GM21423 (cell line): ENCODE results near the gene IFRD2.
A peak's percentile ranks its signal among the peaks of the same experiment; 100 is the strongest.
"Not testable (repeated sequence)": the region's sequence is repeated elsewhere in the genome, so short reads cannot be mapped to it uniquely, and the experiment has no call there.

Experiments
- ATAC-seq: cut with Tn5 transposase; IDR thresholded peaks from one replicate; pipeline ENCODE4 v1.9.1; 2021; ENCODE audit warnings: mild to moderate bottlenecking, moderate library complexity; ENCODE audit not compliant: unreplicated experiment

IFRD2 gene

GRCh38 chr3:50268703-50269451 is 23.4 kb downstream of the IFRD2 start, which contains the start of gene SEMA3B:
Gene SEMA3B (plus strand): TSS chr3:50269147. CDS start chr3:50269241, 94 bp downstream.
- ATAC-seq, result no peak

DNA sequence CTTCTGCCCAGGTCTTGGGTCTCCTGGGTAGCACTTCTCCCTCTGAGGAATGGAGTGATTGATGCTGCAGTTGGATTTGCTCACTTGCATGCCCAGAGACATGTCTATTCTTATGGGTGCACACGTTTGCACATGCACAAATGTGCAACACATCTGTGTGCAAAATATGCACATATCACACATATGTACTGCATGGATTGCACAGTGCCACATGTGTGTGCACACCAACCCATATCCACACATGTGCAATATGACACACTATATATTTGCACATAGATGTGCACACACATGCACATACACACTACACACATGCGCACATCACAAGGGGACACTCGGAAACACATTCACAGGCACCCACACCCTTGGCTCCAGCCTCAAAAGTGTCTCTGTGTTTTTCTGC is 24.0 kb downstream of the IFRD2 start:
- ATAC-seq, result no peak

DNA sequence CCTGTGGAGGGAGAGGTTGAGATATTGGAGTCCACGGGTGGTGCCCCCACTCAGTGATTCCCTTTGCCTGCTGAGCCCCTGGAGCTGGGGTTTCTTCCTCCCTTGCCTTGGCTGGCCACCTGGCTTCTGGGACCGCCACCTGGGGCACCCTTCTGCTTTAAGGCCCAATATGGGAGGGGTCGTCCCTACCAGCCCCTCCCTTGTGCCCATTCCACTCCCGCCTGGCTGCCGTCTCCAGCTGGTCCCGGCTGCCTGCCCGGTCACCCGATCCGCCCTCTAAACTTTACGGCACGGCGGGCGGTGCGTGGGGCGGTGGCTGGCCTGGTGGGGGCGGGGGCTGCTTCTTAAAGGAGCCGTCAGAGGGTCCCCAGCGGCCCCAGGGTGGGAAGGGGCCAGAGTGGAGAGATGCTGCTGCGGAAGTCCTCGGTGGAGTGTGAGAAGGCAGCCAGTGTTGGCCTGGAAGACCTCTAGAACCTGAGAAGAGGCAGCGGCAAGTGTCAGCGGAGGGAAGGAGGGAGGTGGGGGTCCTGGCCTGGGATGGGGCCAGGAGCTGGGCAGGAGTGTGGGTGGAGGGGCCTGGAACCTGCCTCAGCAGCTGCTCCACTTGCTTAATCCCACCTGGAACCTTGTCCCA is 24.8 kb downstream of the IFRD2 start:
- no peak for ATAC-seq

DNA sequence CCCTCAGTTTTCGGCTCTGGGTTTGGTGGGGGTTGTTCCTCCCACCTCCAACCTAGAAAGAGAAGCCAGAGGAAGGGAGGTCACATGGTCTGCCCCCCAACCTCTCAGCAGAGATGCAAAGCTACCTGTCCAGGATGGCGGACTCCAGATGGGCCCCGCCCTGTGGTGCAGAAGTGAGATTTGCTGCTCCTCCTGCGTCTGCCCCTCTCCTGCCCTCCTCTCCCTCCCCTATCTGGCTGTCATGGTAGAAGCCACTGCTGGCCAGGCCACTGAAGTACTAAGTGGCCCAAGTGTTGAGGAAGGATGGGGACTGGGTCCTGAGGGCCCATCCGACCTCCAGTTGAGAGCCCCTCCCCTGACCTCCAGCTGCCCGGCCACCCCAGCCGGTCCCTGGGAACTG is 25.4 kb downstream of the IFRD2 start:
- no peak for ATAC-seq

DNA sequence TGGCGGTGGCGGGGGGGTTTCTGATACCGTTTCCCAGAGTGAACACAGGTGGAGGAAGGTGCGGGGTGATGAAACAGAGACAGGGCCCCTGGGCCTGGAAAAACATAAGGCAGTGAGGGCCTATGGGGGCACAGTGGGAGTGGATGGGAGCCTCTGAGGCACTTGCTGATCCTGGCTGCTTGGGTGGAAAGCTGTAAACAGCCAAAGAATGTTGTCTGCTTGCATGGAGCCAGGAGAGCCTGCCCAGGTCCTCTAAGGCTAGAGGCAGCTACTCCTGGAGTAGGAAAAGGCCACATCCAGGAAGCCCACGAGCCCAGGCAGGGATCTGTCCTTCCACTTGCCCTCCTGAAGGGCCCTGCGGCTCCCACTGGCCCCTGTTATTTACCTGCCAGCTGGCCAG is 26.2 kb downstream of the IFRD2 start:
- no peak for ATAC-seq

- no peak for ATAC-seq
These were observed 26.7 kb downstream of the IFRD2 start for GRCh38 chr3:50265571-50265970.

DNA sequence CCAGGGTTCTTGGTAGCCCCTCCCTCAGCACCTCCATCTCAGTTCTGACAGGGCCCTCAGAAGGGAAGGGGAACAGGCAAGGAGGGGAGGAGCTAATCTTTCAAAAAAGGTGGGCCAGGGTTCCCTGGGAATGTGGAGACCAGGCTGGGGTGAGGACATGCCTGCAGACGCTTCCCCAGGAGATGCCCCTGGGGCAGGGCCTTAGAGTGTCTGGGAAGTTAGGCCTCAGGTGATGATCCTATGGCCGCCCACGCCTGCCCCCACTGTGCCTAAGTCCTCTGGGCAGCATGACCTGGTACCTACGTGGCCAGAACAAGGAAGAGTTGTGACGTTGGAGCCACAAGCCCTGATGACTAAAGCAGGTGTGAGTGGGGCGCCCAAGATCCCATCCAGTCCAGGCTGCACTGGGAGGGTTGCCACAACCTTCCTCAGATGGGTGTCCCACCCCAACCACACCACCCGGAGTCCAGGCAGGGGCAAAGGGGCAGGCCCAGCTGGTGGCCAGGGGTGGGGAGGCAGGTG is 27.2 kb downstream of the IFRD2 start:
- no peak for ATAC-seq

DNA sequence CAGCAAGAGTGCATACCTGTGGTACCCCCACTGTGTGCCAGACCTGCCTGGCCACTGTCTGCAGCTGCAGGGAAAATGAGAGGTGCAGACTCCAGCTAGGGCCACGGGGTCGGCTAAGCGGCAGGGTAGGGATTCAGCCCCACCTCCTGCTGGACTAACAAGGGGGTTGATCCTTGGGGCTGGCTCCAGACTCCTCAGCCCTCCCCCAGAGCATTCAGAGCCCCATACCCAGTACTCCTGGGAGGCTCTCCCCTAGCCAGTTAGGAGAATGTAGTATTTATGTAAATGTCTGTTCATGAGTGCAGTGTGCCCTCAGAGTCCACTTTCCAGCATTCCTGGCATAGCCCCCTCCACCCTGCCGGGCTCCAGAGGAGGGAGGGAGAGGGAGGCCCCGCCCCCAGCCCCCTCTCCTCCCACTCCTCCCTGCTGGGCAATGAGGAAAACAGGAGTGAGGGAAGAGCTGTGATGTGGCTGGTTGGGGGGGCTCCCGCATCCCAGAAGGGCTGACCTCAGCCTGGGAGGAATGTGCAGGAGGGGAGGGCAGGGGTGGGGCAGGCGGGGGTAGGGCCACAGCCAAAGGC is 27.8 kb downstream of the IFRD2 start:
- ATAC-seq, result no peak

- ATAC-seq, result no peak
These were observed 28.5 kb downstream of the IFRD2 start for GRCh38 chr3:50263478-50264382.

- ATAC-seq, result no peak
These were observed 29.5 kb downstream of the IFRD2 start for GRCh38 chr3:50262778-50263177.

DNA sequence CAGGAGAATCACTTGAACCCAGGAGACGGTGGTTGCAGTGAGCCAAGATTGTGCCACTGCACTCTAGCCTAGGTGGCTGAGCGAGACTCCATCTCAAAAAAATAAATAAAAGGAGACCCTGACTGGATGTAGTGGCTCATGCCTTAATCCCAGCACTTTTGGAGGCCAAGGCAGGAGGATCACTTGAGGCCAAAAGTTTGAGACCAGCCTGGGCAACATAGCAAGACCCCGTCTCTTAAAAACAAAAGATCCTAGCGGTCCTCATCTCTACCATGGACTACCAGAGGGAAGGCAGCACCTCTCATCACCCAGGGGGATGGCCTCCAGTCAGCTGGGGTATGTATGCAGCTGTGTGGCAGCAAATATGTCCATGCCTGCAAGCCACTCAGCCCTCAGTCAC is 30.0 kb downstream of the IFRD2 start:
- ATAC-seq, result not testable (repeated sequence)

GRCh38 chr3:50261505-50261904 is 30.7 kb downstream of the IFRD2 start:
- ATAC-seq, result no peak

GRCh38 chr3:50260942-50261441 is 31.2 kb downstream of the IFRD2 start:
- no peak for ATAC-seq

DNA sequence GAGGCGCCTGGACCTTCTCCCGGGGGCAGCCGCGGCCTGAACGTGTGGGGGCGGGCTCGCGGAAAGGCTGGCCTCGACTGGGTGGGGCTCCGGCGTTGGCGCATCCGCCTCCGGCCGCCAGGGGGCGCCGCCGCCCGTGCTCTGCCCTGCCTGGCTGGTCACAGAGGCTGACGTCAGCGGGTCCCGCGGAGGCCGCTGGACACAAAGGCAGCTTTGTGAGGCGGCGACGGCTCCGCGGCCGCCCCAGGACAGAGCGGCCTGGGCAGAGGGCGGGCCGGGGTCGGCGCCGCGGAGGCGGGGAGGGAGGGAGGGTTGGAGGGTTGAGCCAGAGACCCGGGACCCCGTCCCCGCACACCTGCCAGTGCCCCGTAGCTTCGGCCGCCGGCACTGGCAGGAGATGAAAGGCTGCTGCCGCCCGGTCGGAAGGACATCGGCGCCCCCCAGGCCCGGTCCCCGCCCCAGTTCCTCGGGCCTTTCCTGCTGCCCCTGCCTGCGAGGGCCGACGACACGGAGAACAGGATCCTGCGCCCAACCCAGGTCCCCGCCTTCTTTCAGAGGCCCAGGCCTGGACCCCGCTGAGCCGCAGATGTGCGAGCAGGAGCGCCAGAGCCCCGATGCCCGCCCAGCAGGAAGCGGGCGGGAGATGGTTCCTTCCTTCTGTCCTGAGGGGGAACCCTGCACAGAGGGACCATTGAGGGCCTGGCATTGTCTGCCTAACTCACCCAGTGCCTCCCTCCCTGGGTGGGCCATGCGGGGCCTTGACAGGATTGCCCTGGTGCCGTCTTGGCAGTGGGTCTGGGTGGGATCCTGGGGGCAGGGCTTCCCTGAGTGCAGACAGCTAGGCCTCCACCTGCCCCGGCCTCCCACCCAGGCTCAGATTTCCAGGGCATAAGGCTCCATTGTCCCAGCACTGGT is 31.9 kb downstream of the IFRD2 start:
- peak; percentile 85 for ATAC-seq

- peak; percentile 27 for ATAC-seq
These were observed 32.7 kb downstream of the IFRD2 start for GRCh38 chr3:50259432-50260026.

- ATAC-seq, result no peak
These were observed 33.2 kb downstream of the IFRD2 start for GRCh38 chr3:50258979-50259378.

DNA sequence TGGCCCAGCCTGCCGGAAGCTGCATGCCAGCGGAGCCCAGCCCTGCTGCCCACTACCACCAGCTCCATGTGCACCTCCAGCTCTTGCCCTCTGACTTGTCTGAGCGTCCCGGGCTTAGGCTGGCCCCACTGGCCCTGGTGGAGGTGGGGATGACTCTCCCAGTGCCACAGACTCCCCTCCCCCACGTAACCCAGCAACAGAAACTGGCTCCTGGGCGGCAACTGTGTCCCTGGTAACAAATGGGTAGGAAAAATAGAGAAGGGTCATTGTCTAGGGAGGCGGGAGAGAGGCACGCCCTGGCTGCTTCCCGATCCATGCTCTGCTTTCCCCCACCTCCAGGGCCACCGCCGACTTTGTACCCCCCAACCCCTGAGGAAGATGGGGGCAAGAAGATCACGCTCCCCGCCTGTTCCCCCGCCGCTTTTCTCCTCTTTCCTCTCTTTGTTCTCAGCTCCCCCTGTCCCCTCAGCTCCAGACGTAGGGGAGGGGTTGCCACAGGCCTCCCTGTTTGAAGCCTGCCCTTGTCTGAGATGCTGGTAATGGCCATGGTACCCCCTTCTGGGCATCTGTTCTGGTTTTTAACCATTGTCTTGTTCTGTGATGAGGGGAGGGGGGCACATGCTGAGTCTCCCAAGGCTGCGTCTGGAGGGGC is 34.1 kb downstream of the IFRD2 start:
- no peak for ATAC-seq

DNA sequence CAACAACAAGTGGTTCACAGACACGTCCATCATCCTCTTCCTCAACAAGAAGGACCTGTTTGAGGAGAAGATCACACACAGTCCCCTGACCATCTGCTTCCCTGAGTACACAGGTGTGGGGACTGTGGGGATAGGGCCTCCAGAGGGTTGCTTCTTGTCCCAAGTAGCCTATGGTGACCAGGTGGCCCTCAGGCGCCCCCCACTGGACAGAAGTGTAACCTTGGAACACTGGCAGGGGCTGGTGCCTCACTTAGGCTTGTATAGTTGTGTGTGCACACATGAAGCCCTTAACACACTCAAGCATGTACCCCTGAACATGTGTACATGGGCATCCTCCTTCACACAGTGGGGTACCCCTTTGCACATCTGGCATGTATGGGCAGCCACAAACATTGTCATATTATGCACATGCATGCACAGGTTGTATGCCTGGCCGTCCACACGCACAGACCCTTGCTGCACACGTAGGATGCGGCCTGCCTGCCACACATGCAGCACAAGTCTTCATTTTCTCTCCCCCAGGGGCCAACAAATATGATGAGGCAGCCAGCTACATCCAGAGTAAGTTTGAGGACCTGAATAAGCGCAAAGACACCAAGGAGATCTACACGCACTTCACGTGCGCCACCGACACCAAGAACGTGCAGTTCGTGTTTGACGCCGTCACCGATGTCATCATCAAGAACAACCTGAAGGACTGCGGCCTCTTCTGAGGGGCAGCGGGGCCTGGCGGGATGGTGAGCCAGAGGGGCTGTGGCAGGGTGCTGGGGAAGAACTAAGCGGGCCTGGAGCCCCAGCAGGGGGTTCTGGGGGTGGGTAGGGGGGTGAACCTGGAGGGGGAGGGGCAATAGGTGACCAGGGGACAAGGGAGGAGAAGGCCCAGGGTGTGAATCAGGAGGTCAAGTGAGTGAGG is 35.0 kb downstream of the IFRD2 start:
- no peak for ATAC-seq
